HepG2 (cell line): ENCODE measurements around the gene ALDH18A1. TPM values are rescaled to one million over a fixed set of nuclear protein-coding genes. Genes with fewer than 3 reads are reported as not detected.

Source experiments
- ATF7 ChIP-seq, 2 experiments: fragments of 450-650 bp in 1 of 2; sonication (generic) in 1 of 2; formaldehyde crosslinking in 1 of 2; IDR thresholded peaks; 2 replicates each; pipeline versions ENCODE4 v1.4.0 to v1.6.1; 2016 to 2020; ENCODE audit warnings: antibody characterized with exemption in 1 of 2, mild to moderate bottlenecking in 1 of 2, missing genetic modification reagents in 1 of 2
- CCDC6 ChIP-seq: sonication (generic); formaldehyde crosslinking; IDR thresholded peaks from 2 replicates; pipeline ENCODE4 v1.8.1; 2022; ENCODE audit warnings: mild to moderate bottlenecking, missing genetic modification reagents, moderate library complexity
- FOSL2 ChIP-seq: sonication (generic); formaldehyde crosslinking; IDR thresholded peaks from 2 replicates; pipeline ENCODE4 v1.4.0; 2020; ENCODE audit warnings: missing genetic modification reagents
- HCFC1 ChIP-seq: fragments of 150-350 bp; IDR thresholded peaks from 2 replicates; pipeline ENCODE4 v1.6.1; 2014; ENCODE audit warnings: low read depth, low read length
- HMGXB4 ChIP-seq, 2 experiments: sonication (generic) in 1 of 2; formaldehyde crosslinking in 1 of 2; IDR thresholded peaks; 2 replicates each; pipeline versions ENCODE4 v1.4.0 to v1.6.1; 2018 to 2020; ENCODE audit warnings: missing genetic modification reagents in 2 of 2, borderline replicate concordance in 1 of 2, low read depth in 1 of 2, mild to moderate bottlenecking in 1 of 2, missing biosample characterization in 1 of 2
- JARID2 ChIP-seq: sonication (generic); formaldehyde crosslinking; IDR thresholded peaks from 2 replicates; pipeline ENCODE4 v1.8.1; 2023; ENCODE audit warnings: missing genetic modification reagents, inconsistent platforms; ENCODE audit not compliant: insufficient replicate concordance
- JUNB ChIP-seq: sonication (generic); formaldehyde crosslinking; IDR thresholded peaks from 2 replicates; pipeline ENCODE4 v1.8.0; 2022; ENCODE audit warnings: missing genetic modification reagents, mild to moderate bottlenecking, borderline replicate concordance
- KDM1A ChIP-seq: IDR thresholded peaks from 2 replicates; pipeline ENCODE4 v1.6.1; 2016; ENCODE audit warnings: missing compliant biosample characterization
- KLF16 ChIP-seq, 2 experiments: sonication (generic) in 1 of 2; formaldehyde crosslinking in 1 of 2; IDR thresholded peaks; 2 replicates each; pipeline versions ENCODE4 v1.6.1 to v1.8.0; 2016 to 2023; ENCODE audit warnings: missing genetic modification reagents in 2 of 2, missing compliant biosample characterization in 1 of 2
- MED1 ChIP-seq: sonication (generic); formaldehyde crosslinking; IDR thresholded peaks from 2 replicates; pipeline ENCODE4 v1.4.0; 2020; ENCODE audit warnings: missing genetic modification reagents
- NAIF1 ChIP-seq: sonication (generic); formaldehyde crosslinking; IDR thresholded peaks from 2 replicates; pipeline ENCODE4 v1.5.0; 2020; ENCODE audit warnings: mild to moderate bottlenecking, missing genetic modification reagents, borderline replicate concordance
- REXO4 ChIP-seq: sonication (generic); formaldehyde crosslinking; IDR thresholded peaks from 2 replicates; pipeline ENCODE4 v1.8.0; 2022; ENCODE audit warnings: missing genetic modification reagents, mild to moderate bottlenecking, borderline replicate concordance
- SMC3 ChIP-seq: IDR thresholded peaks from 2 replicates; pipeline ENCODE4 v1.6.1; 2011; ENCODE audit warnings: low read length, improper control_type of control experiment
- SRY ChIP-seq: sonication (generic); formaldehyde crosslinking; IDR thresholded peaks from 2 replicates; pipeline ENCODE4 v1.8.0; 2022; ENCODE audit warnings: mild to moderate bottlenecking, missing genetic modification reagents
- TCF12 ChIP-seq, 2 experiments: fragments of 450-650 bp in 1 of 2; sonication (generic) in 1 of 2; formaldehyde crosslinking in 1 of 2; IDR thresholded peaks; 2 replicates each; pipeline versions ENCODE4 v1.6.1 to v1.8.0; 2017 to 2022; ENCODE audit warnings: antibody characterized with exemption in 1 of 2, mild to moderate bottlenecking in 1 of 2, missing genetic modification reagents in 1 of 2, moderate library complexity in 1 of 2
- ZMAT5 ChIP-seq: sonication (generic); formaldehyde crosslinking; IDR thresholded peaks from 2 replicates; pipeline ENCODE4 v1.5.0; 2020; ENCODE audit warnings: mild to moderate bottlenecking, low read depth, missing genetic modification reagents, borderline replicate concordance
- ZNF180 ChIP-seq: sonication (generic); formaldehyde crosslinking; IDR thresholded peaks from 2 replicates; pipeline ENCODE4 v1.4.0; 2020; ENCODE audit warnings: low read depth, missing genetic modification reagents, borderline replicate concordance
- ZNF224 ChIP-seq: sonication (generic); formaldehyde crosslinking; IDR thresholded peaks from 2 replicates; pipeline ENCODE4 v1.5.0; 2020; ENCODE audit warnings: mild to moderate bottlenecking, missing genetic modification reagents
- ZNF33B ChIP-seq: sonication (generic); formaldehyde crosslinking; IDR thresholded peaks from 2 replicates; pipeline ENCODE4 v1.5.1; 2020; ENCODE audit warnings: mild to moderate bottlenecking, missing genetic modification reagents
- ZNF547 ChIP-seq: sonication (generic); formaldehyde crosslinking; IDR thresholded peaks from 2 replicates; pipeline ENCODE4 v1.5.1; 2020; ENCODE audit warnings: mild to moderate bottlenecking, missing genetic modification reagents
- ZNF614 ChIP-seq: IDR thresholded peaks from 2 replicates; pipeline ENCODE4 v1.6.1; 2018; ENCODE audit warnings: missing biosample characterization, missing genetic modification reagents, inconsistent platforms, borderline replicate concordance
- polyA plus RNA-seq, 8 experiments: library from polyadenylated mRNA; depleted of rRNA in 3 of 8; stranded (reverse) in 7 of 8; unstranded in 1 of 8; fragments of >200 nt; fragmentation: Illumina TruSeq in 4 of 8; extraction: Trizol in 4 of 8; gene quantifications; 2 replicates each; pipeline versions ENCODE4 v1.2.1 to v1.2.3, GENCODE V29; 2011 to 2016; ENCODE audit warnings: low read depth in 4 of 8, missing spikeins in 1 of 8, mixed read lengths in 1 of 8; ENCODE audit not compliant: insufficient read depth in 1 of 8
- total RNA-seq, 5 experiments: library from RNA; depleted of rRNA; stranded (reverse); fragments of >200 nt; fragmentation: Illumina TruSeq; extraction: Trizol; gene quantifications; 2 replicates each; pipeline ENCODE4 v1.2.3, GENCODE V29; 2016; ENCODE audit warnings: low read depth in 1 of 5
- TF ChIP-seq, protein P1 (sequence below): sonication (generic); formaldehyde crosslinking; IDR thresholded peaks from 2 replicates; pipeline ENCODE4 v1.5.0; 2020; ENCODE audit warnings: mild to moderate bottlenecking, missing genetic modification reagents, borderline replicate concordance

The ALDH18A1 gene
- total and polyA plus RNA-seq, 2 of the 13 experiments (the other 11 are each of a cell fraction or from before 2014, with no cell fraction given): 180 to 263 TPM

DNA sequence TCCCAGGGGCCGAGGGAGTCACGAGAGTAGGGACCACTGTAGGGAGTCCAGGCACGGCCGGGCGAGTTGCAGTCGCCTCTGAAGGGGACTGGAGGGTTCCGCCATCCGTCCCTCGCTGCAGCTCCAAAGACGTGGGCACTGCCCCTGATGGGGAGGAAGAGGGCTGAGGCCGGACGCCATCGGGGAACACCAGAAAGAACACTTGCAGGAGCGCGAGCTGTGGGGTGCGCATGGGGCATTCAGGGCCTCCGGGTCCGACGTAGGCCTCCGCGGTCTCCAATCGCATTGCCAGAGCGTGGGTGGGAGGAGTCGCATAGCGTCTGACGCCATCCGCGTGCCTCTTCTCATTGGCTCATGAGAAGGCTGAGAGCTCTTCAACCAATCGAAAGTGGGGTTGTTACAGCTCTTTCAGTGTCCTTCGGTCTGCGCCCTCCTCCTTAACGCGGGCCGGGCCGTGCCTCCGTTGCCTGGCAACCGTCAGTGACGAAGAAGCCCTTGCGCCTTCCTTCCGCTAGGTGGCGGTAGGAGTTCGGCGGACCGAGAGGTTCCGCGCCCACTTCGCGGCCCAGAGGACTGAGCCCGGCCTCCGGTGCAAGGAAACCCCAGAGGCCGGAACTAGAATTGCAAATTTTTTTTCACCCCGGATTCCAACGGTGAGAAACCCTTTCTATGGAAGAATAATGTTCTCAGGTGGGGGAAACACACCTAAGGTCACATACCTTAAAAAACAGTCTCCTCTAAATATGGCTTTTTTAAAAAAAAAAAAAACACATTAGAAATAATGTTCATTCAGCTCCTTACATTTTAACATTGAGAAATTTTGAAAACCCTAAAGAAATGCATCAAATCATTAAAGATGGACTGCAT is 37.4 kb upstream of the ALDH18A1 start, which contains the start of gene TCTN3 (continued):
- TF ChIP-seq KLF16 (CRISPR knock-in tag; IDR thresholded peaks at IDR 0.05) (no peak; a peak in 1 of 4 replicates), CCDC6 (CRISPR knock-in tag) (0 out of 2 replicates have a peak, but pooled peaks have one; percentile 60), ZNF180 (CRISPR knock-in tag) (no peak), NAIF1 (CRISPR knock-in tag) (peak; percentile 94), REXO4 (CRISPR knock-in tag) (no peak), ZNF547 (CRISPR knock-in tag) (0 out of 2 replicates have a peak, but pooled peaks have one; percentile 54), ATF7 (IDR thresholded peaks at IDR 0.05) (no peak), ATF7 (CRISPR knock-in tag; IDR thresholded peaks at IDR 0.05) (no peak), HMGXB4 (CRISPR knock-in tag; IDR thresholded peaks at IDR 0.05; ENCODE audit: borderline replicate concordance in 1 of 2, low read depth in 1 of 2) (peak; percentile 86 to 95), HCFC1 (peak; percentile 48), FOSL2 (CRISPR knock-in tag) (peak; percentile 64), TCF12 (IDR thresholded peaks at IDR 0.05) (no peak), TCF12 (CRISPR knock-in tag; IDR thresholded peaks at IDR 0.05) (no peak), JUNB (CRISPR knock-in tag) (no peak), ZNF33B (CRISPR knock-in tag) (no peak), KDM1A (CRISPR knock-in tag) (peak; percentile 97), SRY (CRISPR knock-in tag) (no peak), ZNF224 (CRISPR knock-in tag) (peak; percentile 49; the same call in 1 of the 2 replicates), MED1 (CRISPR knock-in tag) (peak; percentile 60), ZMAT5 (CRISPR knock-in tag) (no peak), JARID2 (CRISPR knock-in tag) (peak; percentile 27), ZNF614 (CRISPR knock-in tag) (peak; percentile 80; the same call in 1 of the 2 replicates), SMC3 (peak; percentile 61; the same call in 1 of the 2 replicates)
- TF ChIP-seq, protein P1, sequence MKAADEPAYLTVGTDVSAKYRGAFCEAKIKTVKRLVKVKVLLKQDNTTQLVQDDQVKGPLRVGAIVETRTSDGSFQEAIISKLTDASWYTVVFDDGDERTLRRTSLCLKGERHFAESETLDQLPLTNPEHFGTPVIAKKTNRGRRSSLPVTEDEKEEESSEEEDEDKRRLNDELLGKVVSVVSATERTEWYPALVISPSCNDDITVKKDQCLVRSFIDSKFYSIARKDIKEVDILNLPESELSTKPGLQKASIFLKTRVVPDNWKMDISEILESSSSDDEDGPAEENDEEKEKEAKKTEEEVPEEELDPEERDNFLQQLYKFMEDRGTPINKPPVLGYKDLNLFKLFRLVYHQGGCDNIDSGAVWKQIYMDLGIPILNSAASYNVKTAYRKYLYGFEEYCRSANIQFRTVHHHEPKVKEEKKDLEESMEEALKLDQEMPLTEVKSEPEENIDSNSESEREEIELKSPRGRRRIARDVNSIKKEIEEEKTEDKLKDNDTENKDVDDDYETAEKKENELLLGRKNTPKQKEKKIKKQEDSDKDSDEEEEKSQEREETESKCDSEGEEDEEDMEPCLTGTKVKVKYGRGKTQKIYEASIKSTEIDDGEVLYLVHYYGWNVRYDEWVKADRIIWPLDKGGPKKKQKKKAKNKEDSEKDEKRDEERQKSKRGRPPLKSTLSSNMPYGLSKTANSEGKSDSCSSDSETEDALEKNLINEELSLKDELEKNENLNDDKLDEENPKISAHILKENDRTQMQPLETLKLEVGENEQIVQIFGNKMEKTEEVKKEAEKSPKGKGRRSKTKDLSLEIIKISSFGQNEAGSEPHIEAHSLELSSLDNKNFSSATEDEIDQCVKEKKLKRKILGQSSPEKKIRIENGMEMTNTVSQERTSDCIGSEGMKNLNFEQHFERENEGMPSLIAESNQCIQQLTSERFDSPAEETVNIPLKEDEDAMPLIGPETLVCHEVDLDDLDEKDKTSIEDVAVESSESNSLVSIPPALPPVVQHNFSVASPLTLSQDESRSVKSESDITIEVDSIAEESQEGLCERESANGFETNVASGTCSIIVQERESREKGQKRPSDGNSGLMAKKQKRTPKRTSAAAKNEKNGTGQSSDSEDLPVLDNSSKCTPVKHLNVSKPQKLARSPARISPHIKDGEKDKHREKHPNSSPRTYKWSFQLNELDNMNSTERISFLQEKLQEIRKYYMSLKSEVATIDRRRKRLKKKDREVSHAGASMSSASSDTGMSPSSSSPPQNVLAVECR (CRISPR knock-in tag): peak; percentile 98
